Thoracic aorta (tissue), 2 donors: Measurements from ENCODE around the gene CD84. TPM values are rescaled to one million over a fixed set of nuclear protein-coding genes. Genes with fewer than 3 reads are reported as not detected.

Experiments
- ATAC-seq: fragments of 150-250 bp; one replicate; pipeline ENCODE4 v1.8.0; 2017; ENCODE audit warnings: low read depth; ENCODE audit not compliant: insufficient number of reproducible peaks, low FRiP score
- DNase-seq: peaks from one replicate; pipeline ENCODE4 v3.0.0-alpha.2; 2020; ENCODE audit warnings: low spot score
- H3K27ac ChIP-seq, 2 donors: fragments of 200-600 bp; sonication (generic); 1 replicate in 1 of 2; 2 replicates in 1 of 2; pipeline ENCODE4 v1.5.1; 2016; ENCODE audit warnings: mild to moderate bottlenecking in 2 of 2, moderate library complexity in 2 of 2
- H3K27me3 ChIP-seq: fragments of 200-600 bp; sonication (generic); replicated peaks from 2 replicates; pipeline ENCODE4 v1.6.0; 2016; ENCODE audit warnings: mild to moderate bottlenecking; ENCODE audit not compliant: insufficient read depth
- H3K36me3 ChIP-seq: fragments of 200-600 bp; sonication (generic); one replicate; pipeline ENCODE4 v1.5.1; 2016
- H3K4me1 ChIP-seq, 2 donors: fragments of 200-600 bp; sonication (generic); 1 replicate in 1 of 2; 2 replicates in 1 of 2; pipeline versions ENCODE4 v1.5.1 to v1.6.0; 2016; ENCODE audit warnings: low read depth in 2 of 2, mild to moderate bottlenecking in 1 of 2; ENCODE audit not compliant: control insufficient read depth in 1 of 2
- H3K4me3 ChIP-seq: fragments of 200-600 bp; sonication (generic); 2 replicates; pipeline ENCODE4 v1.5.1; 2016; ENCODE audit warnings: mild to moderate bottlenecking
- H3K9me3 ChIP-seq: fragments of 200-600 bp; sonication (generic); 2 replicates; pipeline ENCODE4 v1.5.1; 2016
- total RNA-seq, 2 donors: library from RNA; depleted of rRNA; stranded (reverse); fragments of >200 nt; gene quantifications; one replicate each; pipeline versions ENCODE4 v1.1.0 to v1.2.3, GENCODE V29; 2016
- TF ChIP-seq, protein P1 (sequence below): fragments of 200-600 bp; sonication (generic); IDR thresholded peaks from one replicate; pipeline ENCODE4 v1.5.1; 2019; ENCODE audit warnings: antibody characterized with exemption

CD84 gene
- total RNA-seq, 2 donors from 2014 or later = 11.6 to 12.7 TPM

DNA sequence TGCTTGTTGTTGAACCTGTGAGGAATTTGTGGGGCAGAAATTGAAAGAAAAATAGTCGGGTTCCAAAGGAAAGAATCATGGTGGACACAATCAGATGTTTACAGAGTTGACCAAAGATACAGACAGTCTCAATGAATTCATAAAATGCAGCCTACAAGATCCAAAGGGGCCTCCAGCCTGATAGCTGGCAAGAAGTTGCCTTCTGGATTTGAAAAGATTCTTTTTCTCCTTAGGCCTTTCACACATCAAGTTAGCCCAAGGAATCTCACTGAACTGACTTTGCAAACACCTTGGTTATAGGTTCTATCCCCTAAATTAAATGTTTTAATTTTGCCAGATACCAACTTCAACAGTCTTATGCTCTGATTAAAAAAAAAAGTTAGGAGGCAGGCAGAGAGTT, 46.0 kb upstream of the CD84 start:
- H3K4me1 ChIP-seq = no peaks in the 10 kb centered on the region
- ATAC-seq = no peak

DNA sequence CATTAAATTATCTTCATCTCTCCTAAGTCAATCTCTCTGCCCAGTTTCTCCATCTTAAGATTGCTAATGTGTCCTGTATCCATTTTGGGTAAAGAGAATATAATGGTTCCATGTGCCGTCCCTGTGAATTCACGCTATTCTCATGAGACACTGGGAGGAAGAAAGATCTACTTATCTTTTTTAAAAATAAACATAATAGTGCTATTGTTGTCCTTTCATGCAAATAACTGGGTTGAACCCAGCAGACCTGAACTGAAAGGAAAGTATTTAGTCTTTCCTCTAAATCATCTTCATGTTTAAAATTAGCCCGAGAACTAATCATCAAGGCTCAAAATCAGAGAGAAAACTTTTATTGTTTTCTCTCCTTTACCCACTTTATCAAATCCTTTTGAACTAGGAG, 45.2 kb upstream of the CD84 start:
- no peak for DNase-seq
- no peak overlapping the region for H3K27ac ChIP-seq
- H3K4me1 ChIP-seq = no peaks in the 10 kb centered on the region
- TF ChIP-seq, protein P1, sequence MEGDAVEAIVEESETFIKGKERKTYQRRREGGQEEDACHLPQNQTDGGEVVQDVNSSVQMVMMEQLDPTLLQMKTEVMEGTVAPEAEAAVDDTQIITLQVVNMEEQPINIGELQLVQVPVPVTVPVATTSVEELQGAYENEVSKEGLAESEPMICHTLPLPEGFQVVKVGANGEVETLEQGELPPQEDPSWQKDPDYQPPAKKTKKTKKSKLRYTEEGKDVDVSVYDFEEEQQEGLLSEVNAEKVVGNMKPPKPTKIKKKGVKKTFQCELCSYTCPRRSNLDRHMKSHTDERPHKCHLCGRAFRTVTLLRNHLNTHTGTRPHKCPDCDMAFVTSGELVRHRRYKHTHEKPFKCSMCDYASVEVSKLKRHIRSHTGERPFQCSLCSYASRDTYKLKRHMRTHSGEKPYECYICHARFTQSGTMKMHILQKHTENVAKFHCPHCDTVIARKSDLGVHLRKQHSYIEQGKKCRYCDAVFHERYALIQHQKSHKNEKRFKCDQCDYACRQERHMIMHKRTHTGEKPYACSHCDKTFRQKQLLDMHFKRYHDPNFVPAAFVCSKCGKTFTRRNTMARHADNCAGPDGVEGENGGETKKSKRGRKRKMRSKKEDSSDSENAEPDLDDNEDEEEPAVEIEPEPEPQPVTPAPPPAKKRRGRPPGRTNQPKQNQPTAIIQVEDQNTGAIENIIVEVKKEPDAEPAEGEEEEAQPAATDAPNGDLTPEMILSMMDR = no peak
- no peaks in the 10 kb centered on the region for H3K9me3 ChIP-seq
- ATAC-seq = no peak
- H3K27me3 ChIP-seq = no peaks in the 10 kb centered on the region
- H3K4me3 ChIP-seq = no peak overlapping the region
- H3K36me3 ChIP-seq = no peaks in the 10 kb centered on the region

More for the DNA sequence above, 46.0 kb upstream of the CD84 start:
- Histone ChIP-seq H3K9me3 (no peaks in the 10 kb centered on the region), H3K27ac (no peak overlapping the region), H3K36me3 (no peaks in the 10 kb centered on the region), H3K27me3 (no peaks in the 10 kb centered on the region), H3K4me3 (no peak overlapping the region)
- DNase-seq = no peak
- TF ChIP-seq, protein P1 = no peak

DNA sequence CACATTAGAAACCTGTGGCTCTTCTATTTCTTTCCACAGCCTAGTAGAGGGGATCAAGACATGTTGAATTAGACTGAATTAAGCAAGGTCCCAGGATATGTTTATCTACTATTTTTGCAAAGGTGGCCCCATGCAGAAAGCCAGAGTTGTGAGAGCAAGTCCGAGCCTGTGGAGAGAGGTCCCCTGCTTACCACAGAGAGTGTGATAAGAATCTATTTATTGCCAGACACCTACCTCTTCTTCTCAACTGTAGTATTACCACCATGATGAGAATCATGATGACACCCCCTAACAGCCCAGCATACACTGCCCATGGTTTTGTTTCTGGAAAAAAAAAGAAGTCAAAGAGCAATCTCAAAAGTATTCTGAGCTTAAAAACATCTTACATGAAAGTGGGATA, 44.6 kb upstream of the CD84 start:
- Histone ChIP-seq H3K27ac (no peak overlapping the region), H3K27me3 (no peaks in the 10 kb centered on the region), H3K9me3 (no peaks in the 10 kb centered on the region), H3K4me3 (no peak overlapping the region), H3K4me1 (no peaks in the 10 kb centered on the region), H3K36me3 (no peaks in the 10 kb centered on the region)
- ATAC-seq (no peak), DNase-seq (no peak)
- TF ChIP-seq, protein P1 = no peak

DNA sequence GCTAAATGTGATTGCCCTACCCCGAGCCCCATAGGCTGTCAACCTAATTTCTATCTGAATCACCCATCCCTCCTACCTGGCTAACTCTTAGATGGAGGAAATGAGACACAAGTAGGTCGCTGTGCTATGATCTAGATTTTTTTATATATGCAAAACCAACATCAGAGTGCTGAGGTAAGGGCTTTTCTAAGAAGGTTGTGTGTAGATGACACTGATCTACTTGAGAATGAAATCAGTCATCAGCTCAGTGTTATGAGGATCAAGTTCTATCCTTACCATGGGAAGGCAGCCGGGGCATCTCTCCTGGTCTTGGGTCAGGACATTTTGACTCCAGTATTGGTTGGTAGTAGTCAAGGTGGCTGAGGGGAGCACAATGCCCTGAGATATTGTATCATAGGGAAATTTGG, 43.9 kb upstream of the CD84 start:
- TF ChIP-seq, protein P1 = no peak
- DNase-seq = no peak
- H3K9me3 ChIP-seq = no peaks in the 10 kb centered on the region

DNA sequence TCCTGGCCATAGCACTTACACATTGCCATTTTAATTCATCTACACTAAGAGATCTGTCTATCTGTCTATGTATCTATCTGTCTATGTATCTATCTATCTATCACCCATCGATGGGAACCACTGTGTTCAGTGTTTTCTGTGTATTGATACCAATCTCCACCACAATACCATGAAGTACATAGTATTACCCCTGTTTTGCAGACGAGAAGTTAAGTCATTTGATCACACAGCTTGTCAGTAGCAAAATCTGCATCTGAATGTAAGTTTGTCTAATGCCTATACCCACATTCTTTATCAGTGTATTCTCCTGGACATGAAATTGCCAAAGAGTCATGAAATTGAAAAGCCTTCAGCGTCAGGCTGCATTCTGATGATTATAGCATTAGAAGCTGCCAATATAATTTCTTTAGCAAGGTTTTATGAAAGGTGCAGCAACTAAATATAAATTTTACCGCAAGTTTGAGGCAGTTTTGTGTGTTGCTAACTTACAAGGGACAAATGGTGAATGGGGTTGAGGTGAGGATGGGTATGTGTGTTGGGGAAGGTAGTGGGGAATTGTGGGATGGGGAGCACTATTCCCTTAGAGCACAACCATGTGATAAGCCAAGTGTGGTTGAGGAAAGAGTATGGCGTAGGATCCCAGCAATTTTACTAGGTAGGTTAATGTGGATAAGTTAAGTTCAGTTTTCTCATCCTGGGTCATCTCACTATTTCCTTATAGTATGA, 43.4 kb upstream of the CD84 start:
- DNase-seq = no peak
- TF ChIP-seq, protein P1 = no peak
- ATAC-seq = no peak
- no peak overlapping the region for H3K27ac ChIP-seq
- H3K27me3 ChIP-seq = no peaks in the 10 kb centered on the region
- no peaks in the 10 kb centered on the region for H3K9me3 ChIP-seq
- H3K36me3 ChIP-seq = no peaks in the 10 kb centered on the region
- H3K4me1 ChIP-seq = no peaks in the 10 kb centered on the region
- H3K4me3 ChIP-seq = no peak overlapping the region

More for the DNA sequence above, 43.9 kb upstream of the CD84 start:
- Histone ChIP-seq H3K27ac (no peak overlapping the region), H3K36me3 (no peaks in the 10 kb centered on the region), H3K4me3 (no peak overlapping the region), H3K4me1 (no peaks in the 10 kb centered on the region), H3K27me3 (no peaks in the 10 kb centered on the region)
- ATAC-seq = no peak
